PFSK-1 (cell line): ENCODE results near the gene RSRC1.

Experiments used
- POLR2AphosphoS5 ChIP-seq: IDR thresholded peaks from 2 replicates; pipeline ENCODE4 v1.6.1; 2012; ENCODE audit warnings: low read depth, mild to moderate bottlenecking, control low read depth, low read length, moderate library complexity
- SIN3A ChIP-seq: IDR thresholded peaks from 2 replicates; pipeline ENCODE4 v1.6.1; 2012; ENCODE audit warnings: mild to moderate bottlenecking, low read length, moderate library complexity, borderline replicate concordance; ENCODE audit not compliant: insufficient read depth

DNA sequence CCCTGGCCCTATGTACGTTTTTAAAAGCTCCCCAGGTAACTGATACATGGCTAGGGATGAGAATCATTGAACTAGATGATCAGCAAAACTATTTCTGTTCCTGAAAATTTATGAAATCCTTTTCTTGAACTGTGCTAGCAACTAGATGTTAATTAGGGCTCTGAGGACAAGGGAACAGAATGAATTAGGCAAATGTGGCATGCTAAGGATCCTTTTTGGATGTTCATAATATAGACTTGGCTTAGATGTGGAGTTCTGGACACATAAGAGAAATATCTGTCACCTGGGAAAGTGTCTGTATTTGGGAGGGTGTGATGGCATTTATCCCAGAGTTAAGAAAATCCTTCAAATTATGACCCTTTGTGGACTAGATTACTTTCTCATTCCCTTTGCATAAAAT, 71.2 kb downstream of the RSRC1 start:
- TF ChIP-seq POLR2AphosphoS5 = no peak
- TF ChIP-seq SIN3A = no peak
